ENCODE results near the gene SPEN.
"Not testable (repeated sequence)": the region's sequence is repeated elsewhere in the genome, so short reads cannot be mapped to it uniquely, and the experiment has no call there.

The SPEN gene

GRCh38 chr1:15966081-15966955 lies 118.8 kb downstream of the SPEN start:
- DNase-seq: no peak

GRCh38 chr1:15966956-15967344 lies 119.4 kb downstream of the SPEN start:
- no peak for DNase-seq

GRCh38 chr1:15968172-15968571 lies 120.7 kb downstream of the SPEN start:
- DNase-seq: no peak

- DNase-seq: no peak
Measured at GRCh38 chr1:15969321-15969880, 121.9 kb downstream of the SPEN start.

GRCh38 chr1:15970911-15971310 lies 123.4 kb downstream of the SPEN start:
- no peak for DNase-seq

GRCh38 chr1:15972409-15972808 lies 124.9 kb downstream of the SPEN start:
- DNase-seq: no peak

- DNase-seq: no peak
Measured at GRCh38 chr1:15973772-15974171, 126.3 kb downstream of the SPEN start.

- DNase-seq: no peak
Measured at GRCh38 chr1:15974855-15975254, 127.3 kb downstream of the SPEN start.

GRCh38 chr1:15975358-15975804 lies 127.9 kb downstream of the SPEN start:
- peak; percentile 41 for DNase-seq

GRCh38 chr1:15975805-15976680 lies 128.5 kb downstream of the SPEN start, which contains the start of gene ZBTB17:
ZBTB17 (minus strand) TSS chr1:15976101; CDS start chr1:15948495, 27,606 bp downstream.
- DNase-seq: peak; percentile 93

GRCh38 chr1:15977947-15978346 lies 130.4 kb downstream of the SPEN start:
- not testable (repeated sequence) for DNase-seq

GRCh38 chr1:15981679-15982078 lies 134.2 kb downstream of the SPEN start:
- no peak for DNase-seq

- DNase-seq: no peak
Measured at GRCh38 chr1:15983275-15983674, 135.8 kb downstream of the SPEN start.

- DNase-seq: no peak
Measured at GRCh38 chr1:15985611-15986297, 138.2 kb downstream of the SPEN start.

- DNase-seq: no peak
Measured at GRCh38 chr1:15988856-15989736, 141.6 kb downstream of the SPEN start.

- no peak for DNase-seq
Measured at GRCh38 chr1:15989776-15990175, 142.3 kb downstream of the SPEN start.

All from NCI-H1105 (cell line).